ENCODE results near the gene NEK6.

Gene NEK6

GRCh38 chr9:124304285-124304684 is 46.5 kb downstream of the NEK6 start:
- no peak for TF ChIP-seq CTCF (IDR thresholded peaks at IDR 0.05; ENCODE audit: low read depth, low read length, missing control alignments)
- DNase-seq, result no peak
- Histone ChIP-seq H3K27me3 (replicated peaks) (no peaks in the 10 kb centered on the region), H3K27ac (no peak overlapping the region), H3K36me3 (replicated peaks) (peaks cover 28% of the 10 kb centered on the region), H3K4me3 (ENCODE audit: low read depth, low read length) (no peak overlapping the region)
- in situ Hi-C loops (cut with HindIII; ENCODE audit: low pct_ligation_motif_present, low sequenced_read_pairs), result loop anchor here (25.0 kb wide), 1 partner anchor 167 kb away; no protein-coding TSS in a partner anchor

- peak; percentile 86 for DNase-seq
- no peak for TF ChIP-seq CTCF (IDR thresholded peaks at IDR 0.05; ENCODE audit: low read depth, low read length, missing control alignments)
- no peak overlapping the region for H3K4me3 ChIP-seq (ENCODE audit: low read depth, low read length)
- H3K36me3 ChIP-seq (replicated peaks), result peaks cover 37% of the 10 kb centered on the region
- in situ Hi-C loops (cut with HindIII; ENCODE audit: low pct_ligation_motif_present, low sequenced_read_pairs), result loop anchor here (25.0 kb wide), 1 partner anchor 169 kb away; no protein-coding TSS in a partner anchor
- no peaks in the 10 kb centered on the region for H3K27me3 ChIP-seq (replicated peaks)
- H3K27ac ChIP-seq, result peak overlapping the region; percentile 65
These were observed 48.5 kb downstream of the NEK6 start for GRCh38 chr9:124306098-124306735.

- Histone ChIP-seq H3K27me3 (replicated peaks) (no peaks in the 10 kb centered on the region), H3K4me3 (ENCODE audit: low read depth, low read length) (no peak overlapping the region), H3K27ac (peak overlapping the region; percentile 65), H3K36me3 (replicated peaks) (peaks cover 38% of the 10 kb centered on the region)
- TF ChIP-seq CTCF (IDR thresholded peaks at IDR 0.05; ENCODE audit: low read depth, low read length, missing control alignments), result no peak
- in situ Hi-C loops (cut with HindIII; ENCODE audit: low pct_ligation_motif_present, low sequenced_read_pairs), result loop anchor here (25.0 kb wide), 1 partner anchor 170 kb away; no protein-coding TSS in a partner anchor
- no peak for DNase-seq
These were observed 49.8 kb downstream of the NEK6 start for GRCh38 chr9:124307379-124308030.

- peaks cover 38% of the 10 kb centered on the region for H3K36me3 ChIP-seq (replicated peaks)
- no peak for DNase-seq
- in situ Hi-C loops (cut with HindIII; ENCODE audit: low pct_ligation_motif_present, low sequenced_read_pairs), result loop anchor here (25.0 kb wide), 1 partner anchor 172 kb away; no protein-coding TSS in a partner anchor
- no peaks in the 10 kb centered on the region for H3K27me3 ChIP-seq (replicated peaks)
- H3K4me3 ChIP-seq (ENCODE audit: low read depth, low read length), result no peak overlapping the region
- peak overlapping the region; percentile 92 for H3K27ac ChIP-seq
- TF ChIP-seq CTCF (IDR thresholded peaks at IDR 0.05; ENCODE audit: low read depth, low read length, missing control alignments), result no peak
These were observed 51.1 kb downstream of the NEK6 start for GRCh38 chr9:124308606-124309491.

GRCh38 chr9:124309667-124310084 is 51.9 kb downstream of the NEK6 start:
- in situ Hi-C loops (cut with HindIII; ENCODE audit: low pct_ligation_motif_present, low sequenced_read_pairs), result loop anchor here (25.0 kb wide), 1 partner anchor 172 kb away; no protein-coding TSS in a partner anchor
- Histone ChIP-seq H3K27ac (peak overlapping the region; percentile 92), H3K27me3 (replicated peaks) (no peaks in the 10 kb centered on the region), H3K36me3 (replicated peaks) (peaks cover 34% of the 10 kb centered on the region), H3K4me3 (ENCODE audit: low read depth, low read length) (no peak overlapping the region)
- DNase-seq, result peak; percentile 99
- no peak for TF ChIP-seq CTCF (IDR thresholded peaks at IDR 0.05; ENCODE audit: low read depth, low read length, missing control alignments)

Data from brain microvascular endothelial cell (primary cell).